ENCODE results near the gene PCBP3.
"Not testable (repeated sequence)": the region's sequence is repeated elsewhere in the genome, so short reads cannot be mapped to it uniquely, and the experiment has no call there.

Gene PCBP3

GRCh38 chr21:45957981-45958600 lies 314.6 kb downstream of the PCBP3 start:
- peak; percentile 49 for DNase-seq

DNA sequence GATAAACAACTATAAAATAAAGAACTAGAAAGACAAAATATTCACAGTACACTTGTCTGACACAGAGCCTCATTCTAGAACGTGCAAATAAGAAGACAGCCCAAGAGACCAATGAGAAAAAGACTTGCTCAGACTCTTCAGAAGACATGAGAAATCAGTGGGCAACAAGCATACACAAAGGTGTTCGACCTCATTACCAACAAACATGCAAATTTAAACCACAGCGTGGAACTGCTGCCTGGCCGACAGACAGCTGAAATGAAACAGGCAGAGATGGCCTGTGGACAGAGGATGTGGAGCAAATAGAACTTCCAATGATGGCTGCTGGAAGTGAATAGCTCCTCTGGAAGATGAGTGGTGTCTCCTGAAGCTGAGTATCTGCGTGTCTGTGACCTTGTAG lies 315.7 kb downstream of the PCBP3 start:
- DNase-seq, result no peak

DNA sequence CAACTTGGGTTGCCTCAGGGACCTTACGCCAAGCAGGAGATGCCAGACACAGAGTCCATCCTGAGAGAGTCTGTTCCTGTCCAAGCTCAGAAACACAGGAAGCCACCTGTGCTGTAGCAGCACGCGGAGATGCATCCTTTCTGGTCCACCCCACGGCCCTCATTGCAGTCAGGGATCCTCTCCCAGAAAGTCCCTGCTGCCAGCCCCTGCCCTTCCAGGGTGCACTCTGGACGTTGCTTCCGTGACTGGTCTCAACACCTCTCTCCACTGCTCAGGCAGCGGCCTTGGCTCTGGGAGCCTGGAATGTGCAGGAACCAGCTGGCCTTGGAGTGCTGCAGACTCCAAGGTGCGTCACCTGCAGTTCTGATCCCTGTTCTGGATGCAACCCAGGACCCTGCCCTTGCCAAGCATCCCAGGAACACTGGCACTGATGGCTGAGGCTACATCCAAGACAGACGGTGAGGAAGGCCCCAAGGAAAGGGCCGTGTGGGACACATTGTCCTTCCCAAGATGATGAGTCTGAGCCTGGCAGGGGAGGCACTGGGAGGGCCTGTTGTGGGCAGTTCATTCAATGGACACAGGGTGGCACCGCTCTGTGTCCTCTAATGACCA lies 316.4 kb downstream of the PCBP3 start:
- DNase-seq, result no peak

- not testable (repeated sequence) for DNase-seq
Observed at GRCh38 chr21:45961408-45961807, 317.9 kb downstream of the PCBP3 start.

GRCh38 chr21:45962531-45963231 lies 319.2 kb downstream of the PCBP3 start:
- DNase-seq, result no peak

DNA sequence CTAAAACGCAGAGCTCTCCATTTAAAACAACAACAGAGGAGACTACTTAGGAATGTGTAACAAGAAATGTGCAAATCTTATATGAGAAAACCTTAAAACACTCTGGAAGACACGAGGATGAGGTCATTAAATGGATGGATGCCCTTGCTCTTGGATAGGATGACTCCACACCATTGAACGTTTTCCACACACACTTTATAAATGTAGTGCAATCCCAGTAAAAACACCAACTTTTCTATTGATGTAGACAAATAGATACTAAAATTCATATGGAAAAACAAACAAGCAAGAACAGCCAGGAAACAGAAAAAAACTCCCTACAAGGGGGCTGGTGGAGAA lies 319.7 kb downstream of the PCBP3 start:
- DNase-seq, result peak; percentile 30

- no peak for DNase-seq
Observed at GRCh38 chr21:45964649-45965048, 321.1 kb downstream of the PCBP3 start.

DNA sequence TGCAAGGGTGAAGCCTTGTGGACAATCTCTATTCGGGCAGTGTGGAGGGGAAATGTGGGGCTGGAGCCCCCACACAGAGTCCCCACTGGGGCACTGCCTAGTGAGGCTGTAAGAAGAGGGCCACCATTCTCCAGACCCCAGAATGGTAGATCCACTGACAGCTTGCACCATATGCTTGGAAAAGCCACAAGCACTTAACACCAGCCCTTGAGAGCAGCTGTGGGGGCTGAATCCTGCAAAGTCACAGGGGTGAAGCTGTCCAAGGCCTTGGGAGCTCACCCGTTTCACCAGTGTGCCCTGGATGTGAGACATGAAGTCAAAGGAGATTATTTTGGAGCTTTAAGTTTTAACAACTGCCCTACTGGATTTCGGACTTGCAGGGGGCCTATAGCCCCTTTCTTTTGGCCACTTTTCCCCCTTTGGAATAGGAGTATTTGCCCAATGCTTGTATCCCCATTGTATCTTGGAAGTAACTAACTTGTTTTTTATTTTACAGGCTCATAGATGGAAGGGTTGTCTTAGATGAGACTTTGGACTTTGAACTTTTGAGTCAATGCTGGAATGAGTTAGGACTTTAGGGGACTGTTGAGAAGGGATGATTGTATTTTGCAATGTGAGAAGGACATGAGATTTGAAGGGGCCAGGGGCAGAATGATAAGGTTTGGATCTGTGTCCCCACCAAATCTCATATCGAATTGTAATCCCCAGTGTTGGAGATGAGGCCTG lies 321.7 kb downstream of the PCBP3 start:
- DNase-seq, result no peak

DNA sequence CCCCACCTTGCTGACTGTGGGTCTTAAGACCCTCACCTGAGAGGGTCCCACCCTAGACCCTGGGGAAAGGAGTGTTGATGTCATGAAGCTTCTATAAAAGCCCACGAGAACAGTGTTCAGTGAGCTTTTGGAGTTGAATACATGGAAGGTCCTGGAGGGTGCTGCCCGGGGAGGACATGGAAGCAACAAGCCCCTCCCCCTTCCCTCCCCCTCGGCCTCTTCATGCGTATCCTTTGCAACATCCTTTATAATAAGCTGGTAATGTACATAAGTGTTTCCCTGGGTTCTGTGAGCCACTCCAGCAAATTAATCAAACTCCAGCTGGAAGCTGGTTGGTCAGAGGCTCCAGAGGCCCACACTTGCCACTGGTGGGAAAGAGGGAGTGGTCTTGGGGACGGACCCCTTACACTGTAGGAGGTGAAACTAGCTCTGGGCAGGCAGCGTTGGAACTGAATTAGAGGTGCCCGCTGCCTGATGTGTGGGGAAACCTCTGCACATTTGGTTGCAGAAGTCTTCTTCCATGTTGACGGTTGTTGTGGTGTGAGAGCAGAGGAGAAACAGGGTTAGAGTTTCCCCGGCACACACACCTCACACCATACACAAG lies 323.4 kb downstream of the PCBP3 start:
- DNase-seq, result no peak

- DNase-seq, result no peak
Observed at GRCh38 chr21:45969921-45970673, 326.6 kb downstream of the PCBP3 start.

DNA sequence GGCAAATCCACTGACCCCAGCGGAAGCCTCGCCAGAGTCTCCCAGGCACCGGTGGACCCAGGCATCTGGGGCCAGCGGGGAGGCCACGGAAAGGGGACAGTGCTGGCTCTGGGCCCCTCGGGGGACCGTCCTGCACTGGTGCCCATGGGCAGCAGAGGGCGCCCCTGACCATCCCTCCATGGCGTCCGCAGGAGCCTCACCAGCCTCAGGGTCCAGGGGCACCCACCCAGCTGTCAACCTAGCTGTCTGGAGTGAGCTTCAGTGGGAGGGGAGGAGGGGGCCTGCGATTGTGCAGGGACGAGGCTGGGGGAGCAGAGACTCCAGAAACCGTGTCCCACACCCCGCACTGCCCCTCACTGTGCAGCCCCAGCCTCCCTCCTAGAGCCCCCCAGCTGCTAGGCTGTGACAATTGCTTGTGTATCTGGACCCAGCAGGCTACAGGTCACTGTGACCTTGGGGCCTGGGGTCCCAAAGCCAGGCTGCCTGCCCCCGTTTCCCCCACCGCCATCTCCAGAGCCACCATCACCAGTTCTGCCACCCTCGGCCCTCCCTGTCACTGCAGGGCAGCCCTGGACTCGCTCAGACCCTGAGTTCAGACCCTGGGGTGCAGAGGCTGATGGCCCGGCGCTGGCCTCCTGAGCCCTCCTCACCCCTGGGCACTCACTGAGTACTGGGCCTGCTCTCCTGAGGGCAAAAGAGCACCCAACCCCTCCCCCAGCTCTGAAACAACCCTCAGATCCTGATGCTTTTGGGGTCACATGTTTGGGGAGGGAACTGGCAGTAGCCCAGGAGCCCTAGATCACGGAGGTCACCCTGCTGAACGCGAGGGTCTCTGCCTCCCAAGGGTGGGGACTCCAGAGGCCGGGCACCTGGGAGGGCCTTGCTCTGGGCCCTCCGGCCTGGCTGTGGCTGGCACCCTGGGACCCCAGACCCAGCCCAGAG lies 327.4 kb downstream of the PCBP3 start:
- DNase-seq, result peak; percentile 50

- DNase-seq, result peak; percentile 87
Observed at GRCh38 chr21:45971616-45972352, 328.3 kb downstream of the PCBP3 start.

GRCh38 chr21:45972353-45972715 lies 328.8 kb downstream of the PCBP3 start:
- DNase-seq, result peak; percentile 25

DNA sequence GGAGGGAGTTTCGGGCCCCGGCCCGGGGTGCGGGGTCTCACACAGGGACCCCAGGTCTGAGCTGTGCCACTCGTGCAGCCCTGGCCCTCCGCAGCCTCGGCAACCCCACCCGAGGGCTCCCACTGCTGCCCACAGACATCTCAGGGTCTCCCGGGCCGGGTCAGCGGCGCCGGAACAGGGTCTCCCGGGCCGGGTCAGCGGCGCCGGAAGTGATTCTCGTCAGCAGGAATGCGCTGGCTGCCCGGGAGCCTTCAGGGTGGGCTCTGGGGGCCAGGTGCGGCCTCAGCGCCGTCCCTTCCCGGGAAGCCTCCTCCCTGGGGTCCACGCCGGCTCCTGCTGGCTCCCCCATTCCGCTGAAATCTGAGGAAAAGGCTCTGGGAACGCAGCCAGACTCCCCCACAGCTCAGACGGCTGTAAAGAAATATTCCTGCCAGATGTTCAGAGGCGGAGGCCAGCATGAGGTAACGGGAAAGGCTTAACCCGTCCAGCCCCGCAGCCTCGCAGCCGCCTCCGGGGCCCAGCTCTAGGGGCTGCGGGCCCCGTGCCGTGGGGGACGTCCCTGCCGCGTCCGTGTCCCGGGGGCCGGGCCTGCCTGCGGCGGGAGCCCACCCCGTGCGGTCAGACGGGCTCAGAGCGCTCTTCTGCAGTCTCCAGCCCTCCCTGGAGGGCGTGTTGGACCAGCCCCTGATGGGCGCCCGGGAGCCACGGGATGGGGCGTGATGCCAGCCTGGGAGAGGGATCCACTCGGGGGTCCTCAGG lies 329.4 kb downstream of the PCBP3 start:
- peak; percentile 95 for DNase-seq

- peak; percentile 92 for DNase-seq
Observed at GRCh38 chr21:45973475-45974072, 330.0 kb downstream of the PCBP3 start.

DNA sequence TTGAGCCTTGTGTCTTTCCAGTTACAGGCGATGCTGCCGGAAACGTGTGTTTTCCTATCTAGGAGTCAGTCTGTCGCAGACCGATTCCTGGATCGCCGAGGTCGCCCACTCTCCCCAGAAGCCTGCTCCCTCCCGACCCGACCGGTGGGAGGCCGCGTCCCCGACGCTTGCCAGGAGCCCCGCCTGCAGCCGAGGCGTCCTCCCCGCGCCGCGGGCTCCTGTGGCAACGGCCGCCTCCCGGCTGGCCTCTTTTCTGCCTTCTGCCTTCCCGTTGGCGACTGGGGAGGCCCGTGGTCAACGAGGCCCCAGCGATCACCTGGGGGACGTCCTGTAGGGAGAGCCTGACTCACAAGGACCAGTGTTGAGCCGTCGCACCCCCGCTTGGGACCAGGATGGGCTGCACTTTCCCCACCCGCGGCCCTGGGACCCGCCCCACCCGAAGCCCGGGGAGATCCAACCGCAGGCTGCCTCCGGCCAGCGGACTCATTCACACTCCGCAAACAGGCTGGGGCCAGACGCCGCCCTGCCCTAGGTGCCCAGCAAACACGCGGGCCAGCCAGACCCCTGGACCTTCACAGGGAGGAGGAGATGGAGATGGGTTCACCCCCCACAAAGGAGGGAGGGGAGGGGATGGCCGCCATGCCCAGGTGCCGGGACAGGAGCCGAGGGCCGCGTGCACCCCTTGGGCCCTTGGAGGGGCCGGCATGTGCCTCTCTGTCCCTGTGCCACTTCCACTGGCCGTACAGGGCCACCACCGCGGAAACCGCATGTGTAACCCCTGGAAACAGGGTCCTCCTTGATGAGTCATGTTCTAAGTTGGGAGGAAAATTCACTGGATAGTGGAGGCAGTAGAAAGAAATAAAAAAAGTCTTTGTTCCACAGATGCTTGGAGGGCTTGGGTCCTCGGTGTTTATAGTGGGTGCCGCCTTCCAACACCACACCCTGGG lies 330.8 kb downstream of the PCBP3 start:
- peak; percentile 71 for DNase-seq

GRCh38 chr21:45975020-45975666 lies 331.6 kb downstream of the PCBP3 start:
- peak; percentile 33 for DNase-seq

All from fibroblast of skin of right quadriceps (primary cell).